Measurements from ENCODE around the gene SMARCD1.

GRCh38 chr12:50075808-50076170 is 9.4 kb upstream of the SMARCD1 start:
- TF ChIP-seq HNF4A (conservative IDR thresholded peaks at IDR 0.05) = no peak
- no peak for TF ChIP-seq CTCF (IDR thresholded peaks at IDR 0.05; ENCODE audit: low read depth, low read length, missing input control)
- TF ChIP-seq, protein P1, sequence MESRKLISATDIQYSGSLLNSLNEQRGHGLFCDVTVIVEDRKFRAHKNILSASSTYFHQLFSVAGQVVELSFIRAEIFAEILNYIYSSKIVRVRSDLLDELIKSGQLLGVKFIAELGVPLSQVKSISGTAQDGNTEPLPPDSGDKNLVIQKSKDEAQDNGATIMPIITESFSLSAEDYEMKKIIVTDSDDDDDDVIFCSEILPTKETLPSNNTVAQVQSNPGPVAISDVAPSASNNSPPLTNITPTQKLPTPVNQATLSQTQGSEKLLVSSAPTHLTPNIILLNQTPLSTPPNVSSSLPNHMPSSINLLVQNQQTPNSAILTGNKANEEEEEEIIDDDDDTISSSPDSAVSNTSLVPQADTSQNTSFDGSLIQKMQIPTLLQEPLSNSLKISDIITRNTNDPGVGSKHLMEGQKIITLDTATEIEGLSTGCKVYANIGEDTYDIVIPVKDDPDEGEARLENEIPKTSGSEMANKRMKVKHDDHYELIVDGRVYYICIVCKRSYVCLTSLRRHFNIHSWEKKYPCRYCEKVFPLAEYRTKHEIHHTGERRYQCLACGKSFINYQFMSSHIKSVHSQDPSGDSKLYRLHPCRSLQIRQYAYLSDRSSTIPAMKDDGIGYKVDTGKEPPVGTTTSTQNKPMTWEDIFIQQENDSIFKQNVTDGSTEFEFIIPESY (IDR thresholded peaks at IDR 0.05) = no peak
- no peak for TF ChIP-seq SP1 (IDR thresholded peaks at IDR 0.05)
- TF ChIP-seq ATF3 (IDR thresholded peaks at IDR 0.05) = no peak
- TF ChIP-seq GABPA (IDR thresholded peaks at IDR 0.05 in 1 of 2, conservative IDR thresholded peaks at IDR 0.05 in 1 of 2) = no peak
- no peak for TF ChIP-seq MAX (IDR thresholded peaks at IDR 0.05)
- TF ChIP-seq RXRA (IDR thresholded peaks at IDR 0.05) = no peak
- TF ChIP-seq RAD21 (IDR thresholded peaks at IDR 0.05) = no peak
- TF ChIP-seq FOXA2 (IDR thresholded peaks at IDR 0.05) = no peak
- no peak for TF ChIP-seq JUND (IDR thresholded peaks at IDR 0.05)
- TF ChIP-seq REST (IDR thresholded peaks at IDR 0.05) = no peak
- TF ChIP-seq YY1 (IDR thresholded peaks at IDR 0.05) = no peak
